HG02870 (cell line): Measurements from ENCODE around the gene RBMS3.

Source experiments
- ATAC-seq: cut with Tn5 transposase; IDR thresholded peaks from one replicate; pipeline ENCODE4 v1.9.1; 2021; ENCODE audit warnings: mild to moderate bottlenecking, moderate library complexity; ENCODE audit not compliant: unreplicated experiment

RBMS3 gene

DNA sequence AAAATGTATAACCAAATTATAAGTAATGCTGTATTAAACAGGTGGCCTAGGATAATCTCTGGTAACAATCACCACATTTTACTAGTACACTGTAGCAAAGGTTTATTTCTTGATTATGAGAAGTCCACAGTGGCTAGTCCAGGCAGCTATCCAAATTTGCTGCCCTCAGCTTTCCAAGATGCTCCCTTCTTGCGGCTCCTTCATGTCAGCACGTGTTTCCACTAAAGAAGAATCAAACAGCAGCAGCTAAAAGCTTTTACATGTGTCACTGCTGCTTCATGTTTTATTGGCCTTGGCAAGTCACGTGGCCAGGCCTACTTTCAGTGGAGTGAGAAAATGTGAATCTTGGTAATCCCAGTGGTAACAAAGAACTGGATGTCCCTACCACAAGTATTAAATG, 5.6 kb upstream of the RBMS3 start:
- ATAC-seq, result no peak

DNA sequence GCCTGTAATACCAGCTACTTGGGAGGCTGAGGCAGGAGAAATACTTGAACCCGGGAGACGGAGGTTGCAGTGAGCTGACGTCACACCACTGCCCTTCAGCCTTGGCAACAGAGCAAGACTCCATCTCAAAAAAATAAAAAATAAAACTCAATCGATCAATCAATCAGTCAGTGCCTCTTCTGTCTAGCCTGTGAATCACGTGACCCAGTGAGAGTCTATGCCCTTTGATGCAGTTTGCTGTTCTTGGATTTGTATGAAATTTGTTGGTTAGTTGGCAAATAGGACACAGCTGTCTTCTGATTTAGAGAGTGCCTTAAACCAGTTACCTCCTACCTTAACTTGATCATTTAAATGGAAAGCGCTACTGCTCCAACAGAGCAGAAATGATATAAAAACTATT, 3.6 kb upstream of the RBMS3 start:
- ATAC-seq, result no peak

DNA sequence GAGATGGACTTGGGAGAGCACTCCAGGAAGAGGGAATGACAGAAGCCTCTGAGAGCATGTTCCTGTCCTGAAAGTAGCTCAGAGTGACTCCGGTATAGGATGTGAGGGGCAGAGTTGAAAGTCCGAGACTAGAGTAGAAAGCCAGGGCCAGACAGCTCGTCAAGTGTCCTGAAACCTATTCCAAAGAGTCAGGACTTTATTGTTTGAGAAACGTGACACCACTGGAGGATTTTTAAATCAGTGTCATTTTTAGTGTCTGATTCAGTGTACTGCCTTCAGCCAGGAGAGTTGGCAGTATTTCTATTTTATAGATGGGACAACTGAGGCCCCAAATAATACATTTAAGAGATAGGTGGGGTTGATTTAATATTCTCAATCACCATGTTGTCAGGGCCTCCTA, 1.6 kb upstream of the RBMS3 start:
- ATAC-seq, result no peak

GRCh38 chr3:29279806-29280205, 1.1 kb upstream of the RBMS3 start:
- ATAC-seq, result no peak

- no peak for ATAC-seq
Measured at GRCh38 chr3:29281094-29281343, 148 bp downstream of the RBMS3 start.

GRCh38 chr3:29281344-29282241, 722 bp downstream of the RBMS3 start:
- ATAC-seq, result peak; percentile 73

- no peak for ATAC-seq
Measured at GRCh38 chr3:29282427-29283230, 1.8 kb downstream of the RBMS3 start.

DNA sequence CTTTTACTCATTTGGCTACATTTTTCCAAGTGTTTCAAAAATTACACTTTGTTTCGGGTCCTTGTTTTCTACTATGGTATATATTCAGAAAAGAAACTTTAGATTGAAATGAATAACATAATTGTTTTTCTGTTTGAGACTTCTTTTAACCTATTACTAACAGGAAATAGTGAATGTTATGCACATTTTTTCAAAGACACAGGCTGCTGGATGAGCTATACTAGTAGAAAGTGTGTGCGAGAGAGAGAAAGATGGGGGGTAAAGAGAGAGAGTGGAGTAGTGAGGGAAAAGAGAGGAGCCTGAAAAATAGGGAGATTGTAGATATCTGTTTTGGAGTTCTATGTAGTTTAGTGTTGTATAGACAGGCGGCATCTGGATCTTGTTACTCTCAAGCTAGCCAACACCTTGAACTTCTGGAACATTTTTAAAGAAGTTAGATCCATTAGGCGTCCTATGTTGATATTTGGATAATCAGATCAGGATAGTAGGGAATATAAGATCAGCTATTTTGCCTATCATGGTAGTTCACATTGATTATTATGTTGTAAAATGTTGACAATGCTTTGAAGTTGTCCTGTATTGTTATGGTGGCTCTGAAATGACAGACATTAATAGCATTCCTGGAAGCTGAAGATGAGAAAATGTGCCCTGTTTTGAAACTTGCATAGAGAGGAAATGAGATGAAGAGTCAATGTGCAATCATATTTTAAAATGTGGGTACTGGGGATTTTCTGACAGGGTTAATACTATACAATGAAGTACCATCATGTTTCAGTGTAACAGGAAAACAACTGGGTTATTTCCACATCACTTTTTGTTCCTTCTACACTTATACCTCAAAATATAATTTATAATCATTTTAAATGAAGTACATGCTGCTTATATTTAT, 2.6 kb downstream of the RBMS3 start:
- no peak for ATAC-seq

DNA sequence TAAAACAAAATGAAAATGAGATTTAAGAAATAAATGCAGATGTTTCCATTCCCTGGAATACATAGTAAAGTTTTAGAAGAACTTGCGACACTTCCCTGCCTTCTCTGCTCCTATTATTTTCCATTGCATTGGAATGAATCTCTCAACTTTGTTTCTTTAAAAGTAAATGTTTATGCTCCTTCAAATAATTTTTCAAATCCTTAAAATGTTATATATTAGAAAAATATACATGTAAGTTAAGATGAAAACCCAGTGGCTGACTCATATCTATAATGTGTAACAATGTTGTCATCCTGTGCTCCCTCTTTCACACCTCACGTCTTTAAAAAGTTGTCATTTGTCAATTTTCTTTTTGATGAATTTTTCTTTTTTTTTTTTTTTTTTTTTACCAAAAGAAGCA, 3.6 kb downstream of the RBMS3 start:
- ATAC-seq, result no peak

DNA sequence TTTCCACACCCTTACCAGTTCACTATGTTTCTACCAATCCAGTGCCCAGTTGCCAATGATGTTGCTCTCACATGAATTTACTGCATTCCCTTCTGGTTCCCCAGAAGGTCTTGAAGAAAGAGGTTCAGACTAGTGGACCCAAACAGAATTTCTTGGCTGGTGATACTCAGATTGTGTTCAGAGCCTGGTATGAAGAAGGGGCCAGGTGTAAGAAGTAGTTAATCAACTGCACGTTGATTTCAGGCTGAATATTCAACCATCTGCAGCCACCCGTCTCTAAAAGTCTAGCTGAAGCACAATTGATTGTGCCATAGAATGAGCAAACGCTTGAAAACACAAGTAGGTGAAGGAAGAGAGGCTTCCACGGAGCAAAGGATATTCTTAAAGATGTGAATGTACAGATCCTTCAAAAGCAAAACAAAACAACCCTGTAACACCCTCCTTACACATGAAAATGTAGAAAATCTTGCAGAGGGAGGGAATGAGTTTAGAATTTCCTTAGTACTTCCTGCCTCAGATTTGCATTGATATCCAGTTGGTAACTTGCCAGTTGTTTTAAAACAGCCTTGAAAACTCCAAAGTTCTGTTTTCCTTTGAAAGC, 4.7 kb downstream of the RBMS3 start:
- ATAC-seq, result no peak

DNA sequence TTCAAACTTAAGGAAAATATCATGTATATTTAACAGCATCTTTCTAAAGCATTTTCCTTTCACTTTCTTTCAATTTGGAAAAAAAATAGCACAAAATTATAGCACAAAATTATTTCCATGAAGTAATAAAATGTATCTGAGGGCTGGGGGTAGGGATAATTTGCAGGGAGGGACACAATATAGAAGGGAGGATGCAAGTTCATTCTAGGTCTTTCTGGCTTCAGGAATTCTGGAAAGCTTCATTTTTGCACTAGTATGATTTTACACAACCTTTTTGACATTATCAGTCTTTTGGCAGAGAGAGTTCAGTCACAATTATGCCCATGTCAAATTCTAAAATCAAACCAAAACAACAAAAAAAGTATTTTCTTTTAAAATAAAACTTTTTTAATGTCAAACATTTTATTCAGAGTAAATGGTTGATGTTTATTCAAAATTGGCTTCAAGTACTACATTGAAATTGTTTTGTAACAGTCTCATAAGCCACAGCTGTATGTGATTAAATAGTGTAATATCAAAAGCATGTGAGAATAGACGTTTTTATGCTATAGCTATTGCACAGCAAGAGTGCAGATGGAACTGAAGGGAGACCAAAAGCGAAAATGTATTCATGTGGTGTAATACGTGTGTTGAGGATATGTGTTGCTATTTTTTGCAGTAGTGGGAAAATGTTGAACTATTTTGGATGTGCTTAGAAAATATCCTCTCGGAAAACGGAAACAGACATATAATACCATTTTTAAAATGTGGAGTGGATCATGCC, 5.8 kb downstream of the RBMS3 start:
- ATAC-seq, result no peak

DNA sequence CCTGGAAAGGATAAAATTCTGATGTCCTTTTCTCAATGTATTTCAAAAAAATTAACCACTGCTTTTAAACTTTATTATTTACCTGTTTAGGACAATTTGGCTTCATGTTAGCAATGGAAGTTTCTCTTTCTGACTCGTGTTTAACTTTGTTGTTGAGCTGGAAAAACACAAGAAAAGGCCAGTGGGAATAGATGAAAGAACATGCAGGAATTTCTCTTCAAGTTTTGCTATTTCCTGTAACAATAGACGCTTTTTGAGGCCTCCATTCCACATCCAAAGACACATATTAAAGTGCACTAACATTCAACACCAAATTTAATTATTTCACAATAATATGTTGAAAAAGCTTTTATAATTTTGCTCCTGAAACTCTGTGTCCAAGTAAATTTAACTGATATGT, 9.7 kb downstream of the RBMS3 start:
- ATAC-seq, result no peak

DNA sequence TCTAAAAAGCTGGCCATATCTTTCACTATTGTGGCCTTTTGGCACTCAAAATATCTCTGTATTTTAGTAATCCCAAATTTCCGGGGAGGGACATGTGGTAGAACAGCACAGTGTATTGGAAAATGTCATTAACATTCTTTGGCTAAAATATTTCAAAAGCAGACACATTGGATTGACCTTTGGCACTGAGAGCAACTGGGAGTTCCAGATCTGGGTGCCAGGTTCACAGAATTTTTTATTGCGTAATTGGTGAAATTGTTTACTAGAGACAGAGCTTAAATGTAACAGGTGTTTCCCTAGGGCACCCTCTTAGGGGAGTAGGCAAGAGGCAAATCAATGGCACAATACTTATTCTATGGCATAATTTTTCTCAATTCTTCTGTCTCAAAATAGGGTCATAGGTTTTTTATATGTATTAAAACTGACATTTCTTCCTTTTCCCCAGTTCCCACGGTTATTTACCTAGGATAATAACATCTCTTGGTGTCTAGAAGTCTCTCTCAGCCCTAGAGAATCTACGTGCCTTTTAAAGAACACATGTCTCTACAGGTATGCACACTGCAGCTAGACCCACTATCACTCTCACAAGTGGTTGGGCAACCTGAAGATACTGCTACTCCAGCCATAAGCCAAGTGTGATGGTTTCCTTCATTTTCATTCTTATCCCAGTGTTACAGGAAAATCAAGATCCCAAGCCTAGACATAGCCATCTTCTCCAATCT, 10.6 kb downstream of the RBMS3 start:
- ATAC-seq, result no peak

- ATAC-seq, result no peak
Measured at GRCh38 chr3:29291982-29292363, 11.1 kb downstream of the RBMS3 start.

- no peak for ATAC-seq
Measured at GRCh38 chr3:29293421-29293820, 12.6 kb downstream of the RBMS3 start.

DNA sequence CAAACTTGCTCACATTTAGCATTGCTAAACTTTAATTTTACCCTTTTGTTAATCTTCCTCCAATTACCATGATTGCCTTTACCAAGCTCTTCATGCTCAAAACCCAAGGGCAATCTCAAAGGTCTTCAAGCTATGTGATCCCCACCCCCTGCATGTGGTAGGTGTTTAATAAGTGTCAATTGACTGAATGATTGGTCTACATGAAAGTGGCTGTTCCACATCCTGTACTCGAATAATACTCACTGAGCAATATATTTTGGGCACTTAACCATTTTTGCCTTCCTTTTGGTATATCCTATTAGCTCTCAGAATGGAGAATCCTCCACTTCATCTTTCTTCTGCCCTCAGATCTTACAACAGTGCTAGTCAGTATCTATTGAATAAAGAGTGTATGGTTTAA, 17.1 kb downstream of the RBMS3 start:
- no peak for ATAC-seq

GRCh38 chr3:29301332-29302019, 20.6 kb downstream of the RBMS3 start:
- no peak for ATAC-seq

DNA sequence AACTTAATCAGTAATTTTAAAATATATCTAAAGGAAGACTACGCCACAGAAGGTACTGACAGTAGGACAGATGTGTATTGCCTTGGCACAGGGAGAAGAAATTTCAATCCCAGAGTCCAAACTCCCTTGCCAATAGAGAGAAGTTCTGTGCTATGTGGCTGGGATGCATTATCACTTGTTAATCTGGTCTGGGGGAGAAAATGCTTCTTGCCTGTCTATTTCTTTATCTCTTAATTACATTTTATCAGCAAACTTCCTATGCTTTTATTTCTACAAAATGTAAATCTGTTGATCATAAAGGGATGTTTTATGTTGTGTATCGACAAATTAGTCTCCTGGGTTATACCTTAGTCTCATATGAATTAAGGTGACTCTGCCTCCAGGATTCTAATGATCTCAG, 21.7 kb downstream of the RBMS3 start:
- ATAC-seq, result no peak

- ATAC-seq, result no peak
Measured at GRCh38 chr3:29307295-29307694, 26.4 kb downstream of the RBMS3 start.
